Prostate gland (tissue), 2 donors: ENCODE results near the gene POU3F1. TPM values are rescaled to one million over a fixed set of nuclear protein-coding genes. Genes with fewer than 3 reads are reported as not detected.

Source experiments
- DNase-seq: peaks from one replicate; pipeline ENCODE4 v3.0.0-alpha.2; 2019; ENCODE audit warnings: low spot score
- H3K27ac ChIP-seq, 2 donors: fragments of 200-600 bp; sonication (generic); 2 replicates each; pipeline ENCODE4 v1.5.1; 2017 to 2019
- H3K27me3 ChIP-seq: fragments of 200-600 bp; sonication (generic); replicated peaks from 2 replicates; pipeline ENCODE4 v1.5.1; 2019; ENCODE audit not compliant: insufficient read depth
- H3K36me3 ChIP-seq, 2 donors: fragments of 200-600 bp; sonication (generic); 1 replicate in 1 of 2; 2 replicates in 1 of 2; pipeline versions ENCODE4 v1.5.1 to v1.8.1; 2017 to 2019
- H3K4me1 ChIP-seq: fragments of 200-600 bp; sonication (generic); replicated peaks from 2 replicates; pipeline ENCODE4 v1.5.1; 2019
- H3K4me3 ChIP-seq, 2 donors: fragments of 200-600 bp; sonication (generic); 2 replicates each; pipeline ENCODE4 v1.5.1; 2017 to 2019
- H3K9me3 ChIP-seq: fragments of 200-600 bp; sonication (generic); 2 replicates; pipeline ENCODE4 v1.5.1; 2017
- CTCF ChIP-seq, 4 experiments: fragments of 200-600 bp in 2 of 4; fragments of 450-650 bp in 2 of 4; sonication (generic) in 2 of 4; IDR thresholded peaks; 1 replicate in 3 of 4; 2 replicates in 1 of 4; pipeline ENCODE4 v1.5.1; 2016 to 2019; ENCODE audit warnings: antibody characterized with exemption in 4 of 4, mild to moderate bottlenecking in 2 of 4, moderate library complexity in 2 of 4
- POLR2A ChIP-seq: fragments of 450-650 bp; IDR thresholded peaks from one replicate; pipeline ENCODE4 v1.6.1; 2016; ENCODE audit warnings: antibody characterized with exemption, mild to moderate bottlenecking
- POLR2AphosphoS5 ChIP-seq: sonication (generic); formaldehyde crosslinking; IDR thresholded peaks from one replicate; pipeline ENCODE4 v1.6.1; 2017; ENCODE audit warnings: antibody characterized with exemption
- WGBS: methylation state at CpG from one replicate; pipeline ENCODE4 v1.1.5; 2018; 5-methylcytosine and 5-hydroxymethylcytosine counted together
- intact Hi-C: fragments of 100-400 bp; cut with DNase I; formaldehyde crosslinking; loops from one replicate; pipeline ENCODE4 v1.14.2; 2022
- total RNA-seq, 2 donors: library from RNA; depleted of rRNA; stranded (reverse); fragments of >200 nt; gene quantifications; one replicate each; pipeline ENCODE4 v1.1.0, GENCODE V29; 2016

The POU3F1 gene
- total RNA-seq, 2 donors from 2014 or later = 0.09 to 3.4 TPM

DNA sequence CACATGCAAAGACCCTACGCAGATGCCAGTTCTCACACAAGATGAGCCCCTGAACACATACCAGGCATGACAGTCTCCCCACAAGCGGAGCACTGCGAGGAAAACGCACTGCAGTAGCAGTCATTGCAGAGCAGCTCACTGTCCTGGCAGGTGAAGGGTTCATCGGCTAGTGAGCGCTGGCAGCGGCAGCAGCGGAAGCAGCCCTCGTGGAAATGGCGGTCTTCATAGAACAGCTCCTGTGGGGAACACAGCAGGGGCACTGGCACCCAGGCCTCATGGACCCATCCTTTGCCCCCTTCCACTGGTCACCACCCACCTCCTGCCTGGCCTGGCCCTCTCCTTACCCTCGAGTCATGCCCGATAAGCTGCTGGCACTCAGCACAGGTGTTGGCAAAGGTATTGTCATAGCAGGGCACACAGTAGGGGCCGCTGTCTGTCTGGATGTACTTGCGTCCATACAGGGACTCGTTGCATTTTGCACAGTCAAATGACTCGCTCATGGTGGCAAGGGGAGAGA, 47.6 kb downstream of the POU3F1 start:
- H3K9me3 ChIP-seq = no peaks in the 10 kb centered on the region
- no peaks in the 10 kb centered on the region for H3K36me3 ChIP-seq
- 72% methylated on average over 16 of the region's 16 CpGs for WGBS
- no peak for DNase-seq
- TF ChIP-seq POLR2AphosphoS5 (no peak), POLR2A (no peak)
- H3K27ac ChIP-seq = peak overlapping the region; percentile 75
- H3K4me1 ChIP-seq = no peaks in the 10 kb centered on the region
- intact Hi-C loops = no loop called here
- no peak overlapping the region for H3K4me3 ChIP-seq
- H3K27me3 ChIP-seq = no peaks in the 10 kb centered on the region

DNA sequence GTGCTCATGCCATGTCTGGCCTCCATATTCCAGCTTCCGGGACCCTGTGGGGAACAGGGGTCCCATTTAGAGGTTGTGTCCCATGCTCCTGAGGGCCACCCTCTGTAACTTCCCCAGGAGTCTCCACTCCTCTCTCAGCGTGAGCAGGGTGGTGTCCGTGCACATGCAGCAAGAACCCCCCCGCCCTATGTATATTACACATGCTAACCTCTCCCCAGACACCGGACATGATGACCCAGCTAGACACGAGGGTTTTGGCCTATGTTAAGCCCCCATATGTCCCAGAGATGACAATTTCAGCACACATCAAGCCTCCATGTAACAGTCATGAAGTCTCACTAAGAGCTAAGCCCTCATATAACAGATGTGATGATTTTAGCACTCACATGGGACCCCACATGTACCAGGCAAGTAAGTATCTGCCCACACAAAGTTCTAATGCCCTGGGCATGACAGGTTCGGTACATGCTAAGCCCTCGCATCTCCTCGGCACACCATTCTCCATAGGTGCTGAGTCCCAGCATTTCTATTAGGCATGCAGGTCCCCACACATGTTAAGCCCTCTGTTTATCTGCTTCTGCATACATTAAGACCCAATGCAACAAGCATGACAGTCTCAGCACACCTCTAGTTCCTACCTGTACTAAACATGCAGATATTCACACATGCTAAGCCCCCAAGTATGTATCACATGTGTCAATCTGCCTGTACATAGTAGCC, 48.3 kb downstream of the POU3F1 start:
- no peak for DNase-seq
- intact Hi-C loops = no loop called here
- TF ChIP-seq CTCF (IDR thresholded peaks at IDR 0.05) (no peak), POLR2AphosphoS5 (no peak), POLR2A (no peak)
- Histone ChIP-seq H3K27ac (no peak overlapping the region), H3K36me3 (no peaks in the 10 kb centered on the region), H3K4me1 (no peaks in the 10 kb centered on the region), H3K4me3 (no peak overlapping the region), H3K27me3 (no peaks in the 10 kb centered on the region), H3K9me3 (no peaks in the 10 kb centered on the region)
- 90% methylated on average over 8 of the region's 9 CpGs for WGBS

GRCh38 chr1:37997256-37998088, 49.1 kb downstream of the POU3F1 start:
- no peaks in the 10 kb centered on the region for H3K9me3 ChIP-seq
- no peaks in the 10 kb centered on the region for H3K4me1 ChIP-seq
- peak overlapping the region; percentile 68 to 76 for H3K27ac ChIP-seq
- intact Hi-C loops = no loop called here
- TF ChIP-seq CTCF (IDR thresholded peaks at IDR 0.05) (no peak), POLR2AphosphoS5 (no peak), POLR2A (no peak)
- WGBS = 93% methylated on average over 23 of the region's 25 CpGs
- H3K36me3 ChIP-seq = no peaks in the 10 kb centered on the region
- no peaks in the 10 kb centered on the region for H3K27me3 ChIP-seq
- DNase-seq = no peak
- H3K4me3 ChIP-seq = no peak overlapping the region

- peak overlapping the region; percentile 68 to 76 for H3K27ac ChIP-seq
- H3K36me3 ChIP-seq = no peaks in the 10 kb centered on the region
- peak overlapping the region; percentile 24 to 33 for H3K4me3 ChIP-seq
- H3K27me3 ChIP-seq = no peaks in the 10 kb centered on the region
- DNase-seq = no peak
- H3K4me1 ChIP-seq = no peaks in the 10 kb centered on the region
- 7% methylated on average over 46 of the region's 46 CpGs for WGBS
- intact Hi-C loops = no loop called here
- no peaks in the 10 kb centered on the region for H3K9me3 ChIP-seq
- TF ChIP-seq CTCF (IDR thresholded peaks at IDR 0.05) (peak in 1 of 4 experiments; percentile 10), POLR2A (no peak), POLR2AphosphoS5 (peak; percentile 52)
Observed at GRCh38 chr1:37995751-37996345, 50.7 kb downstream of the POU3F1 start.

GRCh38 chr1:37994886-37995566, 51.6 kb downstream of the POU3F1 start:
- 66% methylated on average over 11 of the region's 11 CpGs for WGBS
- DNase-seq = no peak
- no peaks in the 10 kb centered on the region for H3K36me3 ChIP-seq
- no peaks in the 10 kb centered on the region for H3K4me1 ChIP-seq
- intact Hi-C loops = no loop called here
- H3K27me3 ChIP-seq = no peaks in the 10 kb centered on the region
- TF ChIP-seq POLR2AphosphoS5 = no peak
- TF ChIP-seq POLR2A = no peak
- no peak for TF ChIP-seq CTCF (IDR thresholded peaks at IDR 0.05)
- H3K9me3 ChIP-seq = no peaks in the 10 kb centered on the region
- peak overlapping the region in 1 of 2 donors; percentile 68 for H3K27ac ChIP-seq
- H3K4me3 ChIP-seq = no peak overlapping the region
